H9 (cell line): ENCODE results near the gene IRAG1. TPM values are rescaled to one million over a fixed set of nuclear protein-coding genes. Genes with fewer than 3 reads are reported as not detected.

Experiments
- DNase-seq: peaks from one replicate; pipeline ENCODE4 v3.0.0-alpha.2; 2017
- H2AFZ ChIP-seq: one replicate; pipeline ENCODE4 v1.6.1; 2013; ENCODE audit warnings: mild to moderate bottlenecking, low read length, control low read depth, moderate library complexity
- H2AK5ac ChIP-seq: 2 replicates; pipeline ENCODE4 v1.6.1; 2013; ENCODE audit warnings: low read length, control low read depth, mixed read lengths; ENCODE audit not compliant: insufficient read length
- H2BK120ac ChIP-seq: one replicate; pipeline ENCODE4 v1.6.1; 2013; ENCODE audit warnings: low read depth, mild to moderate bottlenecking, low read length, control low read depth, inconsistent platforms; ENCODE audit not compliant: poor library complexity, severe bottlenecking
- H2BK12ac ChIP-seq: 2 replicates; pipeline ENCODE4 v1.6.1; 2013; ENCODE audit warnings: low read length, control low read depth, mixed read lengths, low read depth; ENCODE audit not compliant: insufficient read length
- H2BK15ac ChIP-seq: 2 replicates; pipeline ENCODE4 v1.6.1; 2013; ENCODE audit warnings: low read depth, low read length, control low read depth
- H2BK20ac ChIP-seq: one replicate; pipeline ENCODE4 v1.6.1; 2013; ENCODE audit warnings: low read depth, mild to moderate bottlenecking, low read length, control low read depth, inconsistent platforms; ENCODE audit not compliant: poor library complexity, severe bottlenecking
- H2BK5ac ChIP-seq: 2 replicates; pipeline ENCODE4 v1.6.1; 2013; ENCODE audit warnings: low read length, control low read depth, mixed read lengths; ENCODE audit not compliant: insufficient read length
- H3K14ac ChIP-seq: 2 replicates; pipeline ENCODE4 v1.6.1; 2013; ENCODE audit warnings: low read length, control low read depth; ENCODE audit not compliant: insufficient read depth
- H3K18ac ChIP-seq: 2 replicates; pipeline ENCODE4 v1.6.1; 2013; ENCODE audit warnings: low read depth, mild to moderate bottlenecking, mixed read lengths, low read length, control low read depth; ENCODE audit not compliant: insufficient read length
- H3K23ac ChIP-seq: 2 replicates; pipeline ENCODE4 v1.6.1; 2013; ENCODE audit warnings: low read length, control low read depth, mixed read lengths, low read depth; ENCODE audit not compliant: insufficient read length
- H3K23me2 ChIP-seq: 2 replicates; pipeline ENCODE4 v1.6.1; 2013; ENCODE audit warnings: low read depth, mild to moderate bottlenecking, mixed read lengths, low read length, control low read depth; ENCODE audit not compliant: insufficient read length, poor library complexity, severe bottlenecking
- H3K27ac ChIP-seq: 2 replicates; pipeline ENCODE4 v1.5.1; 2013; ENCODE audit warnings: low read length, control low read depth, mixed read lengths, low read depth; ENCODE audit not compliant: insufficient read length
- H3K27me3 ChIP-seq: 2 replicates; pipeline ENCODE4 v1.6.1; 2013; ENCODE audit warnings: low read length, control low read depth, inconsistent platforms; ENCODE audit not compliant: insufficient read depth
- H3K4ac ChIP-seq: 2 replicates; pipeline ENCODE4 v1.6.1; 2013; ENCODE audit warnings: low read depth, mild to moderate bottlenecking, control low read depth, inconsistent platforms, low read length, moderate library complexity
- H3K4me1 ChIP-seq: 2 replicates; pipeline ENCODE4 v1.6.1; 2013; ENCODE audit warnings: low read length, control low read depth, inconsistent platforms; ENCODE audit not compliant: insufficient read depth
- H3K4me2 ChIP-seq: 2 replicates; pipeline ENCODE4 v1.6.1; 2013; ENCODE audit warnings: low read length, control low read depth, mixed read lengths; ENCODE audit not compliant: insufficient read length, insufficient read depth
- H3K56ac ChIP-seq: 2 replicates; pipeline ENCODE4 v1.6.1; 2013; ENCODE audit warnings: low read depth, mild to moderate bottlenecking, mixed read lengths, low read length, control low read depth; ENCODE audit not compliant: insufficient read length
- H3K79me1 ChIP-seq: 2 replicates; pipeline ENCODE4 v1.6.1; 2013; ENCODE audit warnings: low read depth, mild to moderate bottlenecking, moderate library complexity, low read length, control low read depth, inconsistent platforms; ENCODE audit not compliant: insufficient read depth, poor library complexity, severe bottlenecking
- H3K79me2 ChIP-seq: 2 replicates; pipeline ENCODE4 v1.6.1; 2013; ENCODE audit warnings: low read length, control low read depth, inconsistent platforms; ENCODE audit not compliant: insufficient read depth
- H3K9ac ChIP-seq: 2 replicates; pipeline ENCODE4 v1.6.1; 2013; ENCODE audit warnings: low read length, control low read depth, mixed read lengths; ENCODE audit not compliant: insufficient read length; ENCODE audit errors: extremely low read depth
- H3K9me3 ChIP-seq: one replicate; pipeline ENCODE4 v1.6.1; 2013; ENCODE audit warnings: low read depth, low read length, inconsistent platforms; ENCODE audit not compliant: control insufficient read depth
- H3T11ph ChIP-seq: one replicate; pipeline ENCODE4 v1.6.1; 2013; ENCODE audit warnings: mild to moderate bottlenecking, low read length, control low read depth, inconsistent platforms
- H4K20me1 ChIP-seq: one replicate; pipeline ENCODE4 v1.6.1; 2013; ENCODE audit not compliant: control insufficient read depth, insufficient read length, insufficient read depth
- H4K5ac ChIP-seq: 2 replicates; pipeline ENCODE4 v1.6.1; 2013; ENCODE audit warnings: low read depth, mild to moderate bottlenecking, mixed read lengths, low read length, control low read depth; ENCODE audit not compliant: insufficient read length
- H4K8ac ChIP-seq: replicated peaks from 2 replicates; pipeline ENCODE4 v1.6.1; 2013; ENCODE audit warnings: low read length, control low read depth, mixed read lengths, low read depth; ENCODE audit not compliant: insufficient read length
- H4K91ac ChIP-seq: 2 replicates; pipeline ENCODE4 v1.6.1; 2013; ENCODE audit warnings: low read depth, mild to moderate bottlenecking, moderate library complexity, mixed read lengths, low read length, control low read depth; ENCODE audit not compliant: insufficient read length
- H3K27ac Mint-ChIP-seq, 3 experiments: 2 replicates in 2 of 3; 3 replicates in 1 of 3; pipeline ENCODE4 v1.8.0; 2020 to 2021; ENCODE audit warnings: mixed read lengths in 3 of 3, mild to moderate bottlenecking in 1 of 3, moderate library complexity in 1 of 3
- H3K27me3 Mint-ChIP-seq: 2 replicates; pipeline ENCODE4 v1.8.0; 2021; ENCODE audit warnings: low read depth, mild to moderate bottlenecking, moderate library complexity, mixed read lengths
- H3K36me3 Mint-ChIP-seq, 3 experiments: 2 replicates in 2 of 3; 3 replicates in 1 of 3; pipeline ENCODE4 v1.8.0; 2020 to 2021; ENCODE audit warnings: low read depth in 3 of 3, mixed read lengths in 3 of 3; ENCODE audit not compliant: insufficient read depth in 1 of 3
- H3K4me1 Mint-ChIP-seq, 2 experiments: 2 replicates each; pipeline ENCODE4 v1.8.0; 2020; ENCODE audit warnings: mixed read lengths in 2 of 2
- H3K4me3 Mint-ChIP-seq, 2 experiments: 2 replicates in 1 of 2; 3 replicates in 1 of 2; pipeline ENCODE4 v1.8.0; 2020 to 2021; ENCODE audit warnings: mild to moderate bottlenecking in 2 of 2, mixed read lengths in 2 of 2, moderate library complexity in 1 of 2
- H3K9me3 Mint-ChIP-seq, 2 experiments: 2 replicates in 1 of 2; 3 replicates in 1 of 2; pipeline ENCODE4 v1.8.0; 2020; ENCODE audit warnings: mild to moderate bottlenecking in 2 of 2, mixed read lengths in 2 of 2, moderate library complexity in 1 of 2
- WGBS: extraction: QIAGEN DNeasy Blood & Tissue Kit; methylation state at CpG from one replicate; pipeline ENCODE4 v1.1.7; 2013; ENCODE audit warnings: missing lambda C conversion rate, low lambda C conversion rate, mixed read lengths; ENCODE audit not compliant: insufficient read length; ENCODE audit errors: extremely low coverage; 5-methylcytosine and 5-hydroxymethylcytosine counted together
- total RNA-seq: library from RNA; stranded (reverse); gene quantifications from 2 replicates; pipeline ENCODE4 v1.2.1, GENCODE V29; 2021
- TF ChIP-seq, protein P1 (sequence below): fragments of 200-600 bp; sonication (generic); conservative IDR thresholded peaks from 3 replicates; pipeline ENCODE4 v1.8.0; 2021; ENCODE audit warnings: antibody characterized with exemption, mild to moderate bottlenecking

The IRAG1 gene
- total RNA-seq, 1 experiment from 2014 or later, result 2.4 TPM

GRCh38 chr11:10650630-10651029 is 42.9 kb downstream of the IRAG1 start:
- H3K36me3 Mint-ChIP-seq, result no peaks in the 10 kb centered on the region; a peak in 1 of 7 replicates
- H3K9me3 Mint-ChIP-seq, result no peaks in the 10 kb centered on the region
- H3K9ac ChIP-seq, result no peak overlapping the region

More at GRCh38 chr11:10650630-10651029, 42.9 kb downstream of the IRAG1 start:
- TF ChIP-seq, protein P1, sequence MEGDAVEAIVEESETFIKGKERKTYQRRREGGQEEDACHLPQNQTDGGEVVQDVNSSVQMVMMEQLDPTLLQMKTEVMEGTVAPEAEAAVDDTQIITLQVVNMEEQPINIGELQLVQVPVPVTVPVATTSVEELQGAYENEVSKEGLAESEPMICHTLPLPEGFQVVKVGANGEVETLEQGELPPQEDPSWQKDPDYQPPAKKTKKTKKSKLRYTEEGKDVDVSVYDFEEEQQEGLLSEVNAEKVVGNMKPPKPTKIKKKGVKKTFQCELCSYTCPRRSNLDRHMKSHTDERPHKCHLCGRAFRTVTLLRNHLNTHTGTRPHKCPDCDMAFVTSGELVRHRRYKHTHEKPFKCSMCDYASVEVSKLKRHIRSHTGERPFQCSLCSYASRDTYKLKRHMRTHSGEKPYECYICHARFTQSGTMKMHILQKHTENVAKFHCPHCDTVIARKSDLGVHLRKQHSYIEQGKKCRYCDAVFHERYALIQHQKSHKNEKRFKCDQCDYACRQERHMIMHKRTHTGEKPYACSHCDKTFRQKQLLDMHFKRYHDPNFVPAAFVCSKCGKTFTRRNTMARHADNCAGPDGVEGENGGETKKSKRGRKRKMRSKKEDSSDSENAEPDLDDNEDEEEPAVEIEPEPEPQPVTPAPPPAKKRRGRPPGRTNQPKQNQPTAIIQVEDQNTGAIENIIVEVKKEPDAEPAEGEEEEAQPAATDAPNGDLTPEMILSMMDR, result no peak
- H3K23me2 ChIP-seq, result no peaks in the 10 kb centered on the region
- no peak overlapping the region for H4K5ac ChIP-seq
- peaks cover 17 to 21% of the 10 kb centered on the region in 2 experiments for H3K4me1 Mint-ChIP-seq
- no peak overlapping the region for H2BK120ac ChIP-seq
- no peaks in the 10 kb centered on the region for H3K79me1 ChIP-seq
- H3K4me3 Mint-ChIP-seq, result no peak overlapping the region
- H3K4me2 ChIP-seq, result no peak overlapping the region
- H3K4me1 ChIP-seq, result no peaks in the 10 kb centered on the region
- WGBS, result no CpG with 5 or more reads among the region's 2 CpGs
- no peak overlapping the region for H3K56ac ChIP-seq
- H3K27me3 ChIP-seq, result no peaks in the 10 kb centered on the region
- no peak overlapping the region for H2BK15ac ChIP-seq
- H3K18ac ChIP-seq, result no peak overlapping the region
- H2BK5ac ChIP-seq, result no peak overlapping the region
- H3K23ac ChIP-seq, result no peak overlapping the region
- H3T11ph ChIP-seq, result no peak overlapping the region
- no peaks in the 10 kb centered on the region for H4K20me1 ChIP-seq
- no peak overlapping the region for H2AFZ ChIP-seq
- DNase-seq, result no peak
- no peak overlapping the region for H2BK20ac ChIP-seq
- H3K27me3 Mint-ChIP-seq, result no peaks in the 10 kb centered on the region; the same call in none of the 2 replicates
- no peak overlapping the region for H3K4ac ChIP-seq
- no peaks in the 10 kb centered on the region for H3K9me3 ChIP-seq
- no peak overlapping the region for H2BK12ac ChIP-seq
- no peaks in the 10 kb centered on the region for H3K79me2 ChIP-seq
- no peak overlapping the region for H4K8ac ChIP-seq
- no peak overlapping the region for H4K91ac ChIP-seq
- no peak overlapping the region for H3K27ac Mint-ChIP-seq
- no peak overlapping the region for H3K14ac ChIP-seq
- no peak overlapping the region for H3K27ac ChIP-seq
- no peak overlapping the region for H2AK5ac ChIP-seq
